Astrocyte of the cerebellum (primary cell): ENCODE results near the gene KCNH1.

Experiments used
- DNase-seq: peaks from one replicate; pipeline ENCODE4 v3.0.0-alpha.2; 2011; ENCODE audit warnings: low read depth
- H3K4me3 ChIP-seq: 2 replicates; pipeline ENCODE4 v1.5.1; 2011; ENCODE audit warnings: mild to moderate bottlenecking, low read depth, low read length, moderate library complexity
- CTCF ChIP-seq: IDR thresholded peaks from 2 replicates; pipeline ENCODE4 v1.5.1; 2012; ENCODE audit warnings: low read length, low read depth, moderate library complexity, mild to moderate bottlenecking; ENCODE audit errors: missing control alignments
- in situ Hi-C: cut with HindIII; loops from 2 replicates; pipeline ENCODE4 v1.10.0; 2017; ENCODE audit warnings: low sequenced_read_pairs

The KCNH1 gene

GRCh38 chr1:210738256-210738655, 395.7 kb downstream of the KCNH1 start:
- in situ Hi-C loops, result no loop called here
- TF ChIP-seq CTCF, result no peak
- no peak overlapping the region for H3K4me3 ChIP-seq
- no peak for DNase-seq

- H3K4me3 ChIP-seq, result no peak overlapping the region
- in situ Hi-C loops, result no loop called here
- no peak for DNase-seq
- no peak for TF ChIP-seq CTCF
Measured at GRCh38 chr1:210736713-210737112, 397.2 kb downstream of the KCNH1 start.

- H3K4me3 ChIP-seq, result no peak overlapping the region
- TF ChIP-seq CTCF, result no peak
- DNase-seq, result no peak
- in situ Hi-C loops, result no loop called here
Measured at GRCh38 chr1:210731597-210731996, 402.4 kb downstream of the KCNH1 start.

GRCh38 chr1:210731193-210731592, 402.8 kb downstream of the KCNH1 start:
- H3K4me3 ChIP-seq, result no peak overlapping the region
- in situ Hi-C loops, result no loop called here
- no peak for DNase-seq
- TF ChIP-seq CTCF, result no peak

GRCh38 chr1:210730023-210730422, 403.9 kb downstream of the KCNH1 start:
- in situ Hi-C loops, result no loop called here
- DNase-seq, result no peak
- H3K4me3 ChIP-seq, result no peak overlapping the region
- TF ChIP-seq CTCF, result no peak

- in situ Hi-C loops, result no loop called here
- H3K4me3 ChIP-seq, result no peak overlapping the region
- no peak for DNase-seq
- no peak for TF ChIP-seq CTCF
Measured at GRCh38 chr1:210728437-210729149, 405.4 kb downstream of the KCNH1 start.
